Activated CD4-positive, CD25-positive, alpha-beta regulatory T cell treated with anti-CD3 and anti-CD28 coated beads, Interleukin-2, amount 50 U/mL, for 72 hours (primary cell): ENCODE results near the gene GPX4.

ENCODE experiments used
- DNase-seq: peaks from one replicate; pipeline ENCODE4 v3.0.0; 2021

The GPX4 gene

GRCh38 chr19:1135454-1135853 lies 31.7 kb downstream of the GPX4 start:
- DNase-seq: no peak

GRCh38 chr19:1136201-1136600 lies 32.4 kb downstream of the GPX4 start:
- DNase-seq: no peak

GRCh38 chr19:1136621-1137317 lies 33.0 kb downstream of the GPX4 start:
- no peak for DNase-seq

GRCh38 chr19:1138121-1138520 lies 34.3 kb downstream of the GPX4 start:
- DNase-seq: no peak

- DNase-seq: no peak
Observed at GRCh38 chr19:1139126-1139525, 35.3 kb downstream of the GPX4 start.

GRCh38 chr19:1140272-1141027 lies 36.7 kb downstream of the GPX4 start:
- no peak for DNase-seq

- DNase-seq: no peak
Observed at GRCh38 chr19:1141944-1142343, 38.1 kb downstream of the GPX4 start.

GRCh38 chr19:1143828-1144399 lies 40.1 kb downstream of the GPX4 start:
- DNase-seq: no peak

- no peak for DNase-seq
Observed at GRCh38 chr19:1144741-1145140, 40.9 kb downstream of the GPX4 start.

GRCh38 chr19:1145635-1146411 lies 42.0 kb downstream of the GPX4 start:
- no peak for DNase-seq

GRCh38 chr19:1146412-1146699 lies 42.6 kb downstream of the GPX4 start:
- no peak for DNase-seq

GRCh38 chr19:1146858-1147780 lies 43.3 kb downstream of the GPX4 start:
- DNase-seq: no peak

GRCh38 chr19:1147934-1148549 lies 44.2 kb downstream of the GPX4 start:
- no peak for DNase-seq

GRCh38 chr19:1149259-1150045 lies 45.7 kb downstream of the GPX4 start:
- no peak for DNase-seq

- DNase-seq: no peak
Observed at GRCh38 chr19:1150333-1151036, 46.7 kb downstream of the GPX4 start.

- DNase-seq: no peak
Observed at GRCh38 chr19:1151037-1151724, 47.4 kb downstream of the GPX4 start.

- DNase-seq: no peak
Observed at GRCh38 chr19:1151917-1152587, 48.3 kb downstream of the GPX4 start.

GRCh38 chr19:1153891-1154730 lies 50.3 kb downstream of the GPX4 start:
- no peak for DNase-seq
